ENCODE data around the gene RLBP1.

Gene RLBP1

GRCh38 chr15:89196994-89197393, 24.4 kb downstream of the RLBP1 start:
- TF ChIP-seq SUZ12 (IDR thresholded peaks at IDR 0.05; ENCODE audit: extremely low read depth, insufficient read depth, insufficient read length) (no peak), YY1 (IDR thresholded peaks at IDR 0.05; ENCODE audit: insufficient read depth, insufficient read length) (no peak), ZNF274 (IDR thresholded peaks at IDR 0.05; ENCODE audit: low read depth, low read length) (no peak)

GRCh38 chr15:89196241-89196640, 25.1 kb downstream of the RLBP1 start:
- peaks cover 25% of the 10 kb centered on the region for H3K36me3 ChIP-seq (ENCODE audit: insufficient read depth, insufficient read length, low read length)
- DNase-seq (ENCODE audit: low read depth, low spot score) = no peak
- H3K27me3 ChIP-seq (ENCODE audit: insufficient read depth, insufficient read length) = no peaks in the 10 kb centered on the region
- H3K4me3 ChIP-seq (ENCODE audit: insufficient read length, low read depth) = no peak overlapping the region
- TF ChIP-seq YY1 (IDR thresholded peaks at IDR 0.05; ENCODE audit: insufficient read depth, insufficient read length) = no peak
- TF ChIP-seq SUZ12 (IDR thresholded peaks at IDR 0.05; ENCODE audit: extremely low read depth, insufficient read depth, insufficient read length) = no peak
- no peak for TF ChIP-seq ZNF274 (IDR thresholded peaks at IDR 0.05; ENCODE audit: low read depth, low read length)
- no peaks in the 10 kb centered on the region for H3K9me3 ChIP-seq (ENCODE audit: insufficient read depth, low read length)
- peaks cover 19% of the 10 kb centered on the region for H3K4me1 ChIP-seq (ENCODE audit: insufficient read depth, insufficient read length)
- H3K9ac ChIP-seq (ENCODE audit: insufficient read length, low read depth) = no peak overlapping the region

More at GRCh38 chr15:89196994-89197393, 24.4 kb downstream of the RLBP1 start:
- no peak overlapping the region for H3K4me3 ChIP-seq (ENCODE audit: insufficient read length, low read depth)
- H3K4me1 ChIP-seq (ENCODE audit: insufficient read depth, insufficient read length) = peaks cover 19% of the 10 kb centered on the region
- H3K9me3 ChIP-seq (ENCODE audit: insufficient read depth, low read length) = no peaks in the 10 kb centered on the region
- H3K9ac ChIP-seq (ENCODE audit: insufficient read length, low read depth) = no peak overlapping the region
- peaks cover 21% of the 10 kb centered on the region for H3K36me3 ChIP-seq (ENCODE audit: insufficient read depth, insufficient read length, low read length)
- no peak for DNase-seq (ENCODE audit: low read depth, low spot score)
- H3K27me3 ChIP-seq (ENCODE audit: insufficient read depth, insufficient read length) = no peaks in the 10 kb centered on the region

- Histone ChIP-seq H3K27me3 (ENCODE audit: insufficient read depth, insufficient read length) (no peaks in the 10 kb centered on the region), H3K9me3 (ENCODE audit: insufficient read depth, low read length) (no peaks in the 10 kb centered on the region), H3K36me3 (ENCODE audit: insufficient read depth, insufficient read length, low read length) (peaks cover 29% of the 10 kb centered on the region), H3K9ac (ENCODE audit: insufficient read length, low read depth) (no peak overlapping the region), H3K4me3 (ENCODE audit: insufficient read length, low read depth) (no peak overlapping the region), H3K4me1 (ENCODE audit: insufficient read depth, insufficient read length) (peaks cover 19% of the 10 kb centered on the region)
- TF ChIP-seq SUZ12 (IDR thresholded peaks at IDR 0.05; ENCODE audit: extremely low read depth, insufficient read depth, insufficient read length) (no peak), YY1 (IDR thresholded peaks at IDR 0.05; ENCODE audit: insufficient read depth, insufficient read length) (no peak), ZNF274 (IDR thresholded peaks at IDR 0.05; ENCODE audit: low read depth, low read length) (no peak)
- no peak for DNase-seq (ENCODE audit: low read depth, low spot score)
Observed at GRCh38 chr15:89195836-89196235, 25.5 kb downstream of the RLBP1 start.

- Histone ChIP-seq H3K4me1 (ENCODE audit: insufficient read depth, insufficient read length) (peaks cover 19% of the 10 kb centered on the region), H3K4me3 (ENCODE audit: insufficient read length, low read depth) (no peak overlapping the region), H3K9ac (ENCODE audit: insufficient read length, low read depth) (no peak overlapping the region), H3K36me3 (ENCODE audit: insufficient read depth, insufficient read length, low read length) (peaks cover 37% of the 10 kb centered on the region), H3K27me3 (ENCODE audit: insufficient read depth, insufficient read length) (no peaks in the 10 kb centered on the region), H3K9me3 (ENCODE audit: insufficient read depth, low read length) (no peaks in the 10 kb centered on the region)
- no peak for TF ChIP-seq SUZ12 (IDR thresholded peaks at IDR 0.05; ENCODE audit: extremely low read depth, insufficient read depth, insufficient read length)
- DNase-seq (ENCODE audit: low read depth, low spot score) = no peak
Observed at GRCh38 chr15:89194608-89195007, 26.8 kb downstream of the RLBP1 start.

- Histone ChIP-seq H3K36me3 (ENCODE audit: insufficient read depth, insufficient read length, low read length) (peaks cover 48% of the 10 kb centered on the region), H3K9me3 (ENCODE audit: insufficient read depth, low read length) (no peaks in the 10 kb centered on the region), H3K4me3 (ENCODE audit: insufficient read length, low read depth) (no peak overlapping the region), H3K27me3 (ENCODE audit: insufficient read depth, insufficient read length) (no peaks in the 10 kb centered on the region), H3K4me1 (ENCODE audit: insufficient read depth, insufficient read length) (peaks cover 10% of the 10 kb centered on the region), H3K9ac (ENCODE audit: insufficient read length, low read depth) (no peak overlapping the region)
- no peak for TF ChIP-seq YY1 (IDR thresholded peaks at IDR 0.05; ENCODE audit: insufficient read depth, insufficient read length)
- no peak for DNase-seq (ENCODE audit: low read depth, low spot score)
Observed at GRCh38 chr15:89192766-89193165, 28.6 kb downstream of the RLBP1 start.

- no peak for DNase-seq (ENCODE audit: low read depth, low spot score)
- Histone ChIP-seq H3K4me3 (ENCODE audit: insufficient read length, low read depth) (no peak overlapping the region), H3K36me3 (ENCODE audit: insufficient read depth, insufficient read length, low read length) (peaks cover 49% of the 10 kb centered on the region), H3K27me3 (ENCODE audit: insufficient read depth, insufficient read length) (no peaks in the 10 kb centered on the region), H3K9ac (ENCODE audit: insufficient read length, low read depth) (no peak overlapping the region), H3K4me1 (ENCODE audit: insufficient read depth, insufficient read length) (peaks cover 10% of the 10 kb centered on the region), H3K9me3 (ENCODE audit: insufficient read depth, low read length) (no peaks in the 10 kb centered on the region)
- TF ChIP-seq ZNF274 (IDR thresholded peaks at IDR 0.05; ENCODE audit: low read depth, low read length) = no peak
- no peak for TF ChIP-seq SUZ12 (IDR thresholded peaks at IDR 0.05; ENCODE audit: extremely low read depth, insufficient read depth, insufficient read length)
- TF ChIP-seq YY1 (IDR thresholded peaks at IDR 0.05; ENCODE audit: insufficient read depth, insufficient read length) = no peak
Observed at GRCh38 chr15:89192136-89192535, 29.2 kb downstream of the RLBP1 start.

GRCh38 chr15:89187986-89188514, 33.3 kb downstream of the RLBP1 start:
- H3K27me3 ChIP-seq (ENCODE audit: insufficient read depth, insufficient read length) = no peaks in the 10 kb centered on the region
- no peaks in the 10 kb centered on the region for H3K9me3 ChIP-seq (ENCODE audit: insufficient read depth, low read length)
- H3K9ac ChIP-seq (ENCODE audit: insufficient read length, low read depth) = no peak overlapping the region
- DNase-seq (ENCODE audit: low read depth, low spot score) = no peak
- no peaks in the 10 kb centered on the region for H3K4me1 ChIP-seq (ENCODE audit: insufficient read depth, insufficient read length)
- TF ChIP-seq SUZ12 (IDR thresholded peaks at IDR 0.05; ENCODE audit: extremely low read depth, insufficient read depth, insufficient read length) = no peak
- no peak for TF ChIP-seq ZNF274 (IDR thresholded peaks at IDR 0.05; ENCODE audit: low read depth, low read length)
- no peak for TF ChIP-seq YY1 (IDR thresholded peaks at IDR 0.05; ENCODE audit: insufficient read depth, insufficient read length)
- peaks cover 47% of the 10 kb centered on the region for H3K36me3 ChIP-seq (ENCODE audit: insufficient read depth, insufficient read length, low read length)
- no peak overlapping the region for H3K4me3 ChIP-seq (ENCODE audit: insufficient read length, low read depth)

All from NT2/D1 (cell line).